Mesothelial cell of epicardium (in vitro differentiated cells): Measurements from ENCODE around the gene GRID2. TPM values are rescaled to one million over a fixed set of nuclear protein-coding genes. Genes with fewer than 3 reads are reported as not detected.
"Not testable (repeated sequence)": the region's sequence is repeated elsewhere in the genome, so short reads cannot be mapped to it uniquely, and the experiment has no call there.

Experiments
- DNase-seq, 2 experiments: peaks; one replicate each; pipeline ENCODE4 v3.0.0; 2021; ENCODE audit warnings: low spot score in 2 of 2; ENCODE audit not compliant: unreplicated experiment in 2 of 2
- H3K27ac Mint-ChIP-seq: 2 replicates; pipeline ENCODE4 v1.8.0; 2021; ENCODE audit warnings: mixed read lengths
- H3K27me3 Mint-ChIP-seq: 2 replicates; pipeline ENCODE4 v1.8.0; 2021; ENCODE audit warnings: low read depth, mixed read lengths
- H3K36me3 Mint-ChIP-seq: 2 replicates; pipeline ENCODE4 v1.8.0; 2021; ENCODE audit warnings: mixed read lengths
- H3K4me1 Mint-ChIP-seq: 2 replicates; pipeline ENCODE4 v1.8.0; 2021; ENCODE audit warnings: mixed read lengths
- H3K4me3 Mint-ChIP-seq: 2 replicates; pipeline ENCODE4 v1.8.0; 2021; ENCODE audit warnings: mild to moderate bottlenecking, moderate library complexity, mixed read lengths
- H3K9me3 Mint-ChIP-seq: 2 replicates; pipeline ENCODE4 v1.8.0; 2021; ENCODE audit warnings: mixed read lengths
- CTCF ChIP-seq: fragments of 200-600 bp; sonication (generic); IDR thresholded peaks from one replicate; pipeline ENCODE4 v1.5.0; 2021; ENCODE audit warnings: antibody characterized with exemption; ENCODE audit not compliant: unreplicated experiment
- total RNA-seq: library from RNA; stranded (reverse); gene quantifications from 3 replicates; pipeline ENCODE4 v1.2.1, GENCODE V29; 2021

Gene GRID2
- total RNA-seq, 1 donor from 2014 or later: 3.1 TPM

- Mint-ChIP-seq H3K9me3 (no peaks in the 10 kb centered on the region), H3K27ac (no peak overlapping the region), H3K4me1 (no peaks in the 10 kb centered on the region), H3K27me3 (no peaks in the 10 kb centered on the region), H3K4me3 (no peak overlapping the region), H3K36me3 (no peaks in the 10 kb centered on the region)
- DNase-seq: no peak
- TF ChIP-seq CTCF: no peak
Measured at GRCh38 chr4:92399032-92399431, 95.3 kb downstream of the GRID2 start.

GRCh38 chr4:92403525-92403924 lies 99.8 kb downstream of the GRID2 start:
- DNase-seq, H3K4me1 Mint-ChIP-seq, H3K4me3 Mint-ChIP-seq, H3K9me3 Mint-ChIP-seq, H3K27me3 Mint-ChIP-seq, H3K27ac Mint-ChIP-seq, H3K36me3 Mint-ChIP-seq: not testable (repeated sequence)

GRCh38 chr4:92406488-92406887 lies 102.7 kb downstream of the GRID2 start:
- H3K4me3 Mint-ChIP-seq: no peak overlapping the region
- H3K4me1 Mint-ChIP-seq: no peaks in the 10 kb centered on the region
- H3K9me3 Mint-ChIP-seq: no peaks in the 10 kb centered on the region
- no peak overlapping the region for H3K27ac Mint-ChIP-seq
- no peaks in the 10 kb centered on the region for H3K27me3 Mint-ChIP-seq
- no peak for TF ChIP-seq CTCF
- DNase-seq: no peak
- H3K36me3 Mint-ChIP-seq: no peaks in the 10 kb centered on the region

GRCh38 chr4:92421920-92422319 lies 118.2 kb downstream of the GRID2 start:
- H3K4me1 Mint-ChIP-seq: no peaks in the 10 kb centered on the region
- H3K27me3 Mint-ChIP-seq: peaks cover 23% of the 10 kb centered on the region
- H3K4me3 Mint-ChIP-seq: no peak overlapping the region
- H3K9me3 Mint-ChIP-seq: no peaks in the 10 kb centered on the region
- no peak for TF ChIP-seq CTCF
- no peak for DNase-seq
- no peaks in the 10 kb centered on the region for H3K36me3 Mint-ChIP-seq
- H3K27ac Mint-ChIP-seq: no peak overlapping the region

- H3K4me1 Mint-ChIP-seq: peaks cover 6% of the 10 kb centered on the region
- no peak for DNase-seq
- TF ChIP-seq CTCF: no peak
- H3K27me3 Mint-ChIP-seq: no peaks in the 10 kb centered on the region
- H3K27ac Mint-ChIP-seq: no peak overlapping the region
- peaks cover 25% of the 10 kb centered on the region for H3K9me3 Mint-ChIP-seq
- H3K4me3 Mint-ChIP-seq: no peak overlapping the region
- peaks cover 1% of the 10 kb centered on the region for H3K36me3 Mint-ChIP-seq
Measured at GRCh38 chr4:92433272-92433758, 129.5 kb downstream of the GRID2 start.

- H3K4me1 Mint-ChIP-seq: not testable (repeated sequence)
Measured at GRCh38 chr4:92438722-92439121, 135.0 kb downstream of the GRID2 start.

GRCh38 chr4:92442131-92442530 lies 138.4 kb downstream of the GRID2 start:
- DNase-seq, H3K27ac Mint-ChIP-seq, H3K36me3 Mint-ChIP-seq, H3K4me3 Mint-ChIP-seq, H3K4me1 Mint-ChIP-seq, H3K9me3 Mint-ChIP-seq: not testable (repeated sequence)
- H3K27me3 Mint-ChIP-seq: peaks cover 53% of the 10 kb centered on the region

More at GRCh38 chr4:92438722-92439121, 135.0 kb downstream of the GRID2 start:
- not testable (repeated sequence) for H3K4me3 Mint-ChIP-seq, H3K36me3 Mint-ChIP-seq, DNase-seq, H3K27ac Mint-ChIP-seq, H3K9me3 Mint-ChIP-seq
- H3K27me3 Mint-ChIP-seq: peaks cover 35% of the 10 kb centered on the region

GRCh38 chr4:92444143-92444843 lies 140.5 kb downstream of the GRID2 start:
- H3K4me3 Mint-ChIP-seq, H3K9me3 Mint-ChIP-seq, DNase-seq, H3K4me1 Mint-ChIP-seq, H3K27ac Mint-ChIP-seq, H3K36me3 Mint-ChIP-seq: not testable (repeated sequence)
- H3K27me3 Mint-ChIP-seq: peaks cover 51% of the 10 kb centered on the region
